ENCODE measurements around the gene PNKP.

The PNKP gene

DNA sequence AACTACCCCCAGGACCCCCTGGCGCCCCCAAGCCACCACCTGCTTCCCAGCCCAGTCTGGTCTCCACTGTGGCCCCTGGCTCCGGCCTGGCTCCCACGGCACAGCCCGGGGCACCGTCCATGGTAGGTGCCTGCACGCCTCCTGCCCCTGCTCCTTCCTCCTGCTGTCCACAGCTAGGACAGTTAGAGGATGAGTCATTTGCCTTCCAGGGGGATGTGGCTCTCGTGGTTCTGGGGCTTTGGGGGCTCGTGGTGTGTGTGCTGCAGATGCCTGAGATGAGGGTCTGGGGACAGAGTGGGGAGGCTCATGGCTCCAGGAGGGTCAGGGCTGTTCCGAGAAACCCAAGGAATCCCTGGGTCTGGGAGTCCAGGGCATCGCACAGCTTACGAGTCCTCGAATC lies 36.6 kb downstream of the PNKP start:
- POLR2A ChIA-PET = interaction anchor here (1.4 kb wide), 1 partner anchor 12 kb away, joined by 3 read pairs; the partner anchor contains the start of gene MED25
- no peaks in the 10 kb centered on the region for H3K9me3 ChIP-seq (ENCODE audit: control extremely low read depth in 1 of 5, control insufficient read depth in 4 of 5, insufficient read depth in 2 of 5, low read depth in 1 of 5, low read length in 4 of 5)
- no peak overlapping the region for H3K4me3 ChIP-seq (ENCODE audit: control insufficient read depth in 1 of 7, extremely low read depth in 1 of 7, insufficient read depth in 4 of 7, low read depth in 2 of 7, low read length in 6 of 7)
- no peaks in the 10 kb centered on the region for H3K27me3 ChIP-seq (replicated peaks in 2 of 5; ENCODE audit: control insufficient read depth in 4 of 5, insufficient read depth in 5 of 5, low read length in 4 of 5)
- no peak overlapping the region for H3K27ac ChIP-seq (ENCODE audit: insufficient read depth in 1 of 2, low read depth in 1 of 2, low read length in 2 of 2, poor library complexity in 1 of 2, severe bottlenecking in 2 of 2)
- peak in 1 of 3 donors; percentile 35 for DNase-seq
- WGBS (ENCODE audit: insufficient coverage) = 83% methylated on average over 7 of the region's 12 CpGs
- CTCF ChIA-PET = no interaction called here
- peaks cover 4 to 31% (median 16%) of the 10 kb centered on the region in 4 experiments for H3K4me1 ChIP-seq (ENCODE audit: control extremely low read depth in 1 of 4, control insufficient read depth in 4 of 4, insufficient read depth in 4 of 4, low read length in 3 of 4)
- peaks cover 15 to 92% (median 61%) of the 10 kb centered on the region in 4 experiments for H3K36me3 ChIP-seq (ENCODE audit: control insufficient read depth in 4 of 4, insufficient read depth in 4 of 4, low read length in 3 of 4)

DNA sequence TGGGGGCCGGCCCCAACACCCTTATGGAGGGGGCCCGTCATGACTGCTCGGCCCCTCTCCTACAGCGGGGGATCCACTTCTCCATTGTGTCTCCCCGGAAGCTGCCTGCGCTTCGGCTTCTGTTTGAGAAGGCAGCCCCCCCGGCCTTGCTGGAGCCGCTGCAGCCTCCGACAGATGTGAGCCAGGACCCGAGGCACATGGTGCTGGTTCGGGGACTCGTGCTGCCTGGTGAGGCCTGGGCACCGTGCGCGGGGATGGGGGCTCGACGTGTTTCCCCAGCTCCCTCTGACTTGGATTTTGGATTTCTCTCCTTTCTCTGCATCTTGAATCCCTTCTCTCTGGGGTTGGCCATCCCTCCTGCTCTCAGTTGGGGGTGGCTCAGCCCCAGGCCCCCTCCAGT lies 37.7 kb downstream of the PNKP start:
- no peak overlapping the region for H3K27ac ChIP-seq (ENCODE audit: insufficient read depth in 1 of 2, low read depth in 1 of 2, low read length in 2 of 2, poor library complexity in 1 of 2, severe bottlenecking in 2 of 2)
- WGBS (ENCODE audit: insufficient coverage) = 96% methylated on average over 18 of the region's 18 CpGs
- peaks cover 4 to 31% (median 16%) of the 10 kb centered on the region in 4 experiments for H3K4me1 ChIP-seq (ENCODE audit: control extremely low read depth in 1 of 4, control insufficient read depth in 4 of 4, insufficient read depth in 4 of 4, low read length in 3 of 4)
- ChIA-PET POLR2A (no interaction called here), CTCF (no interaction called here)
- H3K36me3 ChIP-seq (ENCODE audit: control insufficient read depth in 4 of 4, insufficient read depth in 4 of 4, low read length in 3 of 4) = peaks cover 12 to 81% (median 52%) of the 10 kb centered on the region in 4 experiments
- no peak overlapping the region for H3K4me3 ChIP-seq (ENCODE audit: control insufficient read depth in 1 of 7, extremely low read depth in 1 of 7, insufficient read depth in 4 of 7, low read depth in 2 of 7, low read length in 6 of 7)
- H3K9me3 ChIP-seq (ENCODE audit: control extremely low read depth in 1 of 5, control insufficient read depth in 4 of 5, insufficient read depth in 2 of 5, low read depth in 1 of 5, low read length in 4 of 5) = no peaks in the 10 kb centered on the region
- no peaks in the 10 kb centered on the region for H3K27me3 ChIP-seq (replicated peaks in 2 of 5; ENCODE audit: control insufficient read depth in 4 of 5, insufficient read depth in 5 of 5, low read length in 4 of 5)
- DNase-seq = no peak

DNA sequence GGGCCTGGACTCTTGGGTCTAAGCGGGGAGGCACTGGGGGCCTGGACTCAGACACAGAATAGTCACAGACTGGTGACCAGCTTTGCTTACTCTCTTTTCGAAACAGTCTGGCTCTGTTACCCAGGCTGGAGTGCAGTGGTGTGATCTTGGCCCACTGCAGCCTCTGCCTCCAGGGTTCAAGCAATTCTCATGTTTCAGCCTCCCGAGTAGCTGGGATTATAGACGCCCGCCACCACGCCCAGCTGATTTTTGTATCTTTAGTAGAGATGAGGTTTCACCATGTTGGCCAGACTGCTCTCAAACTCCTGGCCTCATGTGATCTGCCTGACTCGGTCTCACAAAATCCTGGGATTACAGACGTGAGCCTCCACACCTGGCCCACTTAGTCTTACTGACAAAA lies 38.2 kb downstream of the PNKP start:
- ChIA-PET CTCF (no interaction called here), POLR2A (no interaction called here)
- WGBS (ENCODE audit: insufficient coverage) = 98% methylated on average over 8 of the region's 8 CpGs
- H3K36me3 ChIP-seq (ENCODE audit: control insufficient read depth in 4 of 4, insufficient read depth in 4 of 4, low read length in 3 of 4) = peaks cover 9 to 77% (median 47%) of the 10 kb centered on the region in 4 experiments
- H3K4me1 ChIP-seq (ENCODE audit: control extremely low read depth in 1 of 4, control insufficient read depth in 4 of 4, insufficient read depth in 4 of 4, low read length in 3 of 4) = peaks cover 4 to 31% (median 16%) of the 10 kb centered on the region in 4 experiments
- no peak for DNase-seq
- H3K27ac ChIP-seq (ENCODE audit: insufficient read depth in 1 of 2, low read depth in 1 of 2, low read length in 2 of 2, poor library complexity in 1 of 2, severe bottlenecking in 2 of 2) = no peak overlapping the region
- H3K4me3 ChIP-seq (ENCODE audit: control insufficient read depth in 1 of 7, extremely low read depth in 1 of 7, insufficient read depth in 4 of 7, low read depth in 2 of 7, low read length in 6 of 7) = no peak overlapping the region
- no peaks in the 10 kb centered on the region for H3K27me3 ChIP-seq (replicated peaks in 2 of 5; ENCODE audit: control insufficient read depth in 4 of 5, insufficient read depth in 5 of 5, low read length in 4 of 5)
- H3K9me3 ChIP-seq (ENCODE audit: control extremely low read depth in 1 of 5, control insufficient read depth in 4 of 5, insufficient read depth in 2 of 5, low read depth in 1 of 5, low read length in 4 of 5) = no peaks in the 10 kb centered on the region

DNA sequence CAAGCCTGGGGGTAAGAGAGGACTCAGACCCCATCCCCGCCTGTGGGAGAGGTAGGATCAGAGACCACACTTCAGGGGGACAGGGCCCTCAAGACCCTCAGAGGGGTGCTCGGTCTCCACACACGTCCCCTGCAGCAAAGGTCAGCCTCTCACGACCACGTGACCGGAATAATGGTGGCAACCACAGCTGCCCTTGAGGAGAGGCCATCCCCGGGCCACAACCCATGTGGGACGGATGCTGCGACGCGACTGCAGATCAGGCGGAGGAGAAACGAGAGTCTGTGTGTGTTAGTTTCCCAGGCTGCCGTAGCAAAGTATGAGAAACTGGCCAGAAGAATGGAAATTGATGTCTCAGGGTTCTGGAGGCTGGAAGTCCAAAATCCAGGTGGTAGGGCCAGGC lies 40.3 kb downstream of the PNKP start:
- H3K27ac ChIP-seq (ENCODE audit: insufficient read depth in 1 of 2, low read depth in 1 of 2, low read length in 2 of 2, poor library complexity in 1 of 2, severe bottlenecking in 2 of 2) = no peak overlapping the region
- no peak for DNase-seq
- CTCF ChIA-PET = no interaction called here
- 97% methylated on average over 14 of the region's 14 CpGs for WGBS (ENCODE audit: insufficient coverage)
- H3K4me3 ChIP-seq (ENCODE audit: control insufficient read depth in 1 of 7, extremely low read depth in 1 of 7, insufficient read depth in 4 of 7, low read depth in 2 of 7, low read length in 6 of 7) = no peak overlapping the region
- H3K4me1 ChIP-seq (ENCODE audit: control extremely low read depth in 1 of 4, control insufficient read depth in 4 of 4, insufficient read depth in 4 of 4, low read length in 3 of 4) = peaks cover 0 to 19% (median 7%) of the 10 kb centered on the region in 4 experiments
- no peaks in the 10 kb centered on the region for H3K27me3 ChIP-seq (replicated peaks in 2 of 5; ENCODE audit: control insufficient read depth in 4 of 5, insufficient read depth in 5 of 5, low read length in 4 of 5)
- POLR2A ChIA-PET = no interaction called here
- peaks cover 8 to 76% (median 46%) of the 10 kb centered on the region in 4 experiments for H3K36me3 ChIP-seq (ENCODE audit: control insufficient read depth in 4 of 4, insufficient read depth in 4 of 4, low read length in 3 of 4)
- no peaks in the 10 kb centered on the region for H3K9me3 ChIP-seq (ENCODE audit: control extremely low read depth in 1 of 5, control insufficient read depth in 4 of 5, insufficient read depth in 2 of 5, low read depth in 1 of 5, low read length in 4 of 5)

DNA sequence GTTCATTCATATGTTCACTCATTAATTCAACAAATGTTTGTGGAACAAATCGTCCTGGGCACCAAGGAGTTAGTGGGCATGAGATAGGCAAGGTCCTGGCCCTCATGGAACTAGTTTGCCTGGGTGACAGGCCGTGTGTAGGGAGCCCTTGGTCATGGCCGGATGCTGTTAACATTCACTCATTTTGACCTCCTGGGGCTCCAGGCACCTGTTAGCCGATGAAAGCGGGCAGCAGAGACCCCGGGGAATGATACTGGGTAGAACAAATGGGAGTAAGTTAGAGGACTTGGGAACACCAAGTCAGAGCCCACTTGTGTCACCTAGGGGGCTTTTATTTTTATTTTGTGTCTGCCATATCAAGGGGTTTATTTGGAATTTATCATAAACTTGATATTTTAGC lies 42.7 kb downstream of the PNKP start:
- H3K27ac ChIP-seq (ENCODE audit: insufficient read depth in 1 of 2, low read depth in 1 of 2, low read length in 2 of 2, poor library complexity in 1 of 2, severe bottlenecking in 2 of 2) = no peak overlapping the region
- no peak for DNase-seq
- 100% methylated on average over 3 of the region's 6 CpGs for WGBS (ENCODE audit: insufficient coverage)
- H3K4me1 ChIP-seq (ENCODE audit: control extremely low read depth in 1 of 4, control insufficient read depth in 4 of 4, insufficient read depth in 4 of 4, low read length in 3 of 4) = peaks cover 0 to under 1% (median under 1%) of the 10 kb centered on the region in 4 experiments
- POLR2A ChIA-PET = no interaction called here
- H3K9me3 ChIP-seq (ENCODE audit: control extremely low read depth in 1 of 5, control insufficient read depth in 4 of 5, insufficient read depth in 2 of 5, low read depth in 1 of 5, low read length in 4 of 5) = no peaks in the 10 kb centered on the region
- H3K27me3 ChIP-seq (replicated peaks in 2 of 5; ENCODE audit: control insufficient read depth in 4 of 5, insufficient read depth in 5 of 5, low read length in 4 of 5) = no peaks in the 10 kb centered on the region
- H3K4me3 ChIP-seq (ENCODE audit: control insufficient read depth in 1 of 7, extremely low read depth in 1 of 7, insufficient read depth in 4 of 7, low read depth in 2 of 7, low read length in 6 of 7) = no peak overlapping the region
- H3K36me3 ChIP-seq (ENCODE audit: control insufficient read depth in 4 of 4, insufficient read depth in 4 of 4, low read length in 3 of 4) = peaks cover 10 to 66% (median 40%) of the 10 kb centered on the region in 4 experiments
- CTCF ChIA-PET = no interaction called here

DNA sequence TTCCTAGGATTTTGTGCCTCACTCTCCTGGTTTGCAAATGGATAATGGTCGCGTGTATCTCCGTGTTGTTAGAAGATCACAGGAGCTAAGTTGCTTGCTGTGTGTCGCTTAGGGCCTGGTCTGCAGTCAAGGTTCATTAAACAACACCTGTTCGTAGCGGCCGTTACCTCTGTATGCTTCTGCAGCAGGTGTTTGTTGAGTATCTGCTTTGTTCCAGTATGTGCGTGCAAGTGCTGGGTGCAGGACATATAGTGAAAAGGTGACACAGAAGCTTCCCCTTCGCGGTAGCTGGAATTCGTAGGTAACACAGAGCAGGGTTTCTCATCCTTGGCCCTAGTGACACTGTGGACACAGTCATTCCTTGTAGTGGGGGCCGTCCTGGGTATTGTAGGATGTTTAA lies 43.9 kb downstream of the PNKP start:
- H3K4me3 ChIP-seq (ENCODE audit: control insufficient read depth in 1 of 7, extremely low read depth in 1 of 7, insufficient read depth in 4 of 7, low read depth in 2 of 7, low read length in 6 of 7) = no peak overlapping the region
- H3K9me3 ChIP-seq (ENCODE audit: control extremely low read depth in 1 of 5, control insufficient read depth in 4 of 5, insufficient read depth in 2 of 5, low read depth in 1 of 5, low read length in 4 of 5) = no peaks in the 10 kb centered on the region
- no peaks in the 10 kb centered on the region for H3K27me3 ChIP-seq (replicated peaks in 2 of 5; ENCODE audit: control insufficient read depth in 4 of 5, insufficient read depth in 5 of 5, low read length in 4 of 5)
- peaks cover 0 to 12% (median 10%) of the 10 kb centered on the region in 4 experiments for H3K4me1 ChIP-seq (ENCODE audit: control extremely low read depth in 1 of 4, control insufficient read depth in 4 of 4, insufficient read depth in 4 of 4, low read length in 3 of 4)
- CTCF ChIA-PET = no interaction called here
- no peak overlapping the region for H3K27ac ChIP-seq (ENCODE audit: insufficient read depth in 1 of 2, low read depth in 1 of 2, low read length in 2 of 2, poor library complexity in 1 of 2, severe bottlenecking in 2 of 2)
- no peak for DNase-seq
- WGBS (ENCODE audit: insufficient coverage) = 86% methylated on average over 11 of the region's 12 CpGs
- POLR2A ChIA-PET = no interaction called here
- H3K36me3 ChIP-seq (ENCODE audit: control insufficient read depth in 4 of 4, insufficient read depth in 4 of 4, low read length in 3 of 4) = peaks cover 8 to 54% (median 34%) of the 10 kb centered on the region in 4 experiments

DNA sequence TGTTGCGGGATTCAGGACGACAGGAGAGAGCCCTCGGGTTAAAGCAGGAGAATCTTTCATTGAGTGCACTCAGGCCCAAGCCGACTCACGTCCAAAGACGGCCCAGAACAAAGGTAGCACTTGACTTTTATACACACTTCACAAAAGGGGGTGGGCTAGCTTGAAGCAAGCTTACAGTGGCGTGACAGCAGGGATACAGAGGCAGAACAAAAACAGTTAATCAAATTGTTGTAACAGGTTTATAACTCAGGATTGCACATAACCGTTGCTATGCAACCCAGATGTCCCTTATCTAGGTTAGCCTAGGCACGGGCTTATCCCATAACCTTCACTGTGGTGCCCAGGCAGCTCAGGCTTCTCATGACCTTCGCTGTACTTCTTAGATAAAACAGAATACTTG lies 47.3 kb downstream of the PNKP start:
- POLR2A ChIA-PET = no interaction called here
- H3K27me3 ChIP-seq (replicated peaks in 2 of 5; ENCODE audit: control insufficient read depth in 4 of 5, insufficient read depth in 5 of 5, low read length in 4 of 5) = no peaks in the 10 kb centered on the region
- peak; percentile 34 to 60 (median 35) for DNase-seq
- CTCF ChIA-PET = interaction anchor here (1.0 kb wide), 1 partner anchor 45 kb away, joined by 3 read pairs; no protein-coding TSS in a partner anchor
- H3K9me3 ChIP-seq (ENCODE audit: control extremely low read depth in 1 of 5, control insufficient read depth in 4 of 5, insufficient read depth in 2 of 5, low read depth in 1 of 5, low read length in 4 of 5) = no peaks in the 10 kb centered on the region
- WGBS (ENCODE audit: insufficient coverage) = 100% methylated on average over 8 of the region's 10 CpGs
- no peak overlapping the region for H3K4me3 ChIP-seq (ENCODE audit: control insufficient read depth in 1 of 7, extremely low read depth in 1 of 7, insufficient read depth in 4 of 7, low read depth in 2 of 7, low read length in 6 of 7)
- H3K27ac ChIP-seq (ENCODE audit: insufficient read depth in 1 of 2, low read depth in 1 of 2, low read length in 2 of 2, poor library complexity in 1 of 2, severe bottlenecking in 2 of 2) = peak overlapping the region; percentile 25 to 99
- peaks cover 8 to 33% (median 19%) of the 10 kb centered on the region in 4 experiments for H3K36me3 ChIP-seq (ENCODE audit: control insufficient read depth in 4 of 4, insufficient read depth in 4 of 4, low read length in 3 of 4)
- H3K4me1 ChIP-seq (ENCODE audit: control extremely low read depth in 1 of 4, control insufficient read depth in 4 of 4, insufficient read depth in 4 of 4, low read length in 3 of 4) = peaks cover 0 to 19% (median 13%) of the 10 kb centered on the region in 4 experiments

Data from common myeloid progenitor, CD34-positive (primary cell).